ENCODE data around the gene PARD3.

- TF ChIP-seq CTCF (IDR thresholded peaks at IDR 0.05) = no peak
- no peak for TF ChIP-seq POLR2AphosphoS5 (IDR thresholded peaks at IDR 0.05)
- TF ChIP-seq POLR2A (IDR thresholded peaks at IDR 0.05) = no peak
- no peak for TF ChIP-seq EP300 (IDR thresholded peaks at IDR 0.05; ENCODE audit: low read depth)
These were observed 19.2 kb upstream of the PARD3 start for GRCh38 chr10:34834274-34834673.
